AG04449 (cell line): ENCODE measurements around the gene PALM3.
A peak's percentile ranks its signal among the peaks of the same experiment; 100 is the strongest.

Source experiments
- CTCF ChIA-PET: fragments of 350-600 bp; formaldehyde crosslinking; extraction: SDS; loops from one replicate; lab custom pipeline; 2021; ENCODE audit warnings: antibody characterized with exemption; lab: Yijun Ruan, JAX
- POLR2A ChIA-PET: fragments of 400-600, 350-600 bp; formaldehyde crosslinking; extraction: SDS; loops from one replicate; lab custom pipeline; 2020; ENCODE audit warnings: antibody characterized with exemption, inconsistent platforms; lab: Yijun Ruan, JAX
- DNase-seq: peaks from one replicate; pipeline ENCODE4 v3.0.0-alpha.2; 2010; ENCODE audit warnings: low read depth, low spot score
- H3K4me3 ChIP-seq: 2 replicates; pipeline ENCODE4 v1.5.1; 2011; ENCODE audit warnings: low read depth, mild to moderate bottlenecking, control low read depth, low read length
- CTCF ChIP-seq: IDR thresholded peaks from one replicate; pipeline ENCODE4 v1.5.1; 2011; ENCODE audit warnings: mild to moderate bottlenecking, moderate library complexity, low read length, control low read depth, inconsistent platforms; ENCODE audit not compliant: insufficient read depth; ENCODE audit errors: missing control alignments

PALM3 gene

GRCh38 chr19:14096272-14096992 lies 34.6 kb upstream of the PALM3 start:
- POLR2A ChIA-PET: interaction anchor here (0.8 kb wide), 1 partner anchor 15 kb away, joined by 4 read pairs; no protein-coding TSS in a partner anchor

GRCh38 chr19:14094854-14095253 lies 33.0 kb upstream of the PALM3 start:
- ChIA-PET CTCF (interaction anchor here (2.0 to 2.1 kb wide), 2 partner anchors 22 to 36 kb away, joined by 5 to 15 read pairs; partner anchors contain the start of gene MISP3), POLR2A (no interaction called here)
- no peak for TF ChIP-seq CTCF
- no peak for DNase-seq
- H3K4me3 ChIP-seq: no peak overlapping the region

More at GRCh38 chr19:14096272-14096992, 34.6 kb upstream of the PALM3 start:
- CTCF ChIA-PET: no interaction called here
- no peak for TF ChIP-seq CTCF
- DNase-seq: no peak
- no peak overlapping the region for H3K4me3 ChIP-seq

- CTCF ChIA-PET: interaction anchor here (1.0 to 2.5 kb wide), 4 partner anchors 21 to 34 kb away, joined by 3 to 15 read pairs (median 6); partner anchors contain the start of gene MISP3
- H3K4me3 ChIP-seq: no peak overlapping the region
- no peak for DNase-seq
- POLR2A ChIA-PET: no interaction called here
- TF ChIP-seq CTCF: no peak
Observed at GRCh38 chr19:14093117-14093823, 31.4 kb upstream of the PALM3 start.

- no peak for DNase-seq
- ChIA-PET POLR2A (interaction anchor here (1.1 to 1.2 kb wide), 2 partner anchors 26 to 45 kb away, joined by 3 read pairs; partner anchors contain the start of genes ASF1B and PRKACA), CTCF (interaction anchor here (1.1 to 2.5 kb wide), 4 partner anchors 16 to 44 kb away, joined by 3 to 7 read pairs (median 5); partner anchors contain the start of gene ASF1B)
- peak overlapping the region; percentile 79 for H3K4me3 ChIP-seq
- no peak for TF ChIP-seq CTCF
Observed at GRCh38 chr19:14091813-14092462, 30.1 kb upstream of the PALM3 start.

- TF ChIP-seq CTCF: peak; percentile 7
- POLR2A ChIA-PET: interaction anchor here (1.1 to 1.2 kb wide), 2 partner anchors 26 to 45 kb away, joined by 3 read pairs; partner anchors contain the start of genes ASF1B and PRKACA
- CTCF ChIA-PET: interaction anchor here (1.1 to 2.5 kb wide), 4 partner anchors 15 to 45 kb away, joined by 3 to 7 read pairs (median 5); partner anchors contain the start of gene ASF1B
- DNase-seq: no peak
- H3K4me3 ChIP-seq: peak overlapping the region; percentile 79
Observed at GRCh38 chr19:14091081-14091812, 29.4 kb upstream of the PALM3 start.
